IMR-90 (cell line): ENCODE results near the gene DARS1. TPM values are rescaled to one million over a fixed set of nuclear protein-coding genes. Genes with fewer than 3 reads are reported as not detected.

Experiments
- ATAC-seq: fragments of 200-7000 bp; cut with Tn5 transposase; 2 replicates; pipeline ENCODE4 v1.9.1; 2020; ENCODE audit warnings: low read depth, mild to moderate bottlenecking, moderate library complexity
- BruUV-seq: library from RNA; stranded (reverse); fragments of 400-500 nt; replicated peaks from 2 replicates; lab custom pipeline; 2021; lab: Mats Ljungman, UMichigan
- CTCF ChIA-PET: fragments of 300-600 bp; formaldehyde crosslinking; extraction: SDS; loops from one replicate; lab custom pipeline; 2021; ENCODE audit warnings: antibody characterized with exemption; lab: Yijun Ruan, JAX
- POLR2A ChIA-PET: fragments of 300-600 bp; sonication (Branson Sonifier 250); formaldehyde crosslinking; loops from one replicate; lab custom pipeline; 2022; ENCODE audit warnings: antibody characterized with exemption; ENCODE audit not compliant: unreplicated experiment; lab: Charles Lee
- DNase-seq: peaks from one replicate; pipeline ENCODE4 v3.0.0; 2013
- H2AFZ ChIP-seq: replicated peaks from 2 replicates; pipeline ENCODE3; 2013; ENCODE audit warnings: low read length, mild to moderate bottlenecking; ENCODE audit not compliant: poor library complexity
- H2AK5ac ChIP-seq: 2 replicates; pipeline ENCODE4 v1.6.1; 2013; ENCODE audit warnings: low read depth, low read length, inconsistent platforms
- H2AK9ac ChIP-seq: replicated peaks from 2 replicates; pipeline ENCODE3; 2013; ENCODE audit warnings: mild to moderate bottlenecking, low read depth, low read length, moderate library complexity; ENCODE audit not compliant: poor library complexity
- H2BK120ac ChIP-seq: 2 replicates; pipeline ENCODE4 v1.6.1; 2013; ENCODE audit warnings: low read depth, low read length, inconsistent platforms
- H2BK15ac ChIP-seq: 3 replicates; pipeline ENCODE4 v1.6.1; 2013; ENCODE audit warnings: low read depth, low read length, inconsistent platforms
- H2BK20ac ChIP-seq: 2 replicates; pipeline ENCODE4 v1.6.1; 2013; ENCODE audit warnings: low read depth, mild to moderate bottlenecking, inconsistent platforms, low read length, moderate library complexity
- H2BK5ac ChIP-seq: 2 replicates; pipeline ENCODE4 v1.6.1; 2013; ENCODE audit warnings: mild to moderate bottlenecking, low read depth, low read length, inconsistent platforms; ENCODE audit not compliant: poor library complexity, severe bottlenecking
- H3K14ac ChIP-seq: replicated peaks from 2 replicates; pipeline ENCODE4 v1.6.1; 2013; ENCODE audit warnings: low read depth, low read length, inconsistent platforms
- H3K18ac ChIP-seq: 2 replicates; pipeline ENCODE4 v1.6.1; 2013; ENCODE audit warnings: low read depth, low read length, control low read depth
- H3K23ac ChIP-seq: 2 replicates; pipeline ENCODE4 v1.6.1; 2013; ENCODE audit warnings: low read depth, low read length, inconsistent platforms
- H3K27ac ChIP-seq: 2 replicates; pipeline ENCODE4 v1.5.1; 2013; ENCODE audit warnings: mild to moderate bottlenecking, control low read depth, low read length; ENCODE audit not compliant: insufficient read depth
- H3K27me3 ChIP-seq: 2 replicates; pipeline ENCODE4 v1.6.1; 2013; ENCODE audit warnings: low read length; ENCODE audit not compliant: control insufficient read depth, insufficient read depth
- H3K36me3 ChIP-seq: 2 replicates; pipeline ENCODE4 v1.6.1; 2013; ENCODE audit warnings: low read length, mixed read lengths; ENCODE audit not compliant: control insufficient read depth, insufficient read depth
- H3K4ac ChIP-seq: 2 replicates; pipeline ENCODE4 v1.6.1; 2013; ENCODE audit warnings: low read depth, low read length, inconsistent platforms
- H3K4me1 ChIP-seq: 2 replicates; pipeline ENCODE4 v1.6.1; 2013; ENCODE audit warnings: low read length, mixed read lengths; ENCODE audit not compliant: control insufficient read depth, insufficient read depth
- H3K4me2 ChIP-seq: 2 replicates; pipeline ENCODE4 v1.6.1; 2013; ENCODE audit warnings: low read depth, mild to moderate bottlenecking, control low read depth, low read length, moderate library complexity
- H3K4me3 ChIP-seq: 2 replicates; pipeline ENCODE4 v1.5.1; 2013; ENCODE audit warnings: low read depth, mild to moderate bottlenecking, control low read depth, low read length, moderate library complexity; ENCODE audit not compliant: insufficient read depth
- H3K56ac ChIP-seq: 2 replicates; pipeline ENCODE4 v1.6.1; 2013; ENCODE audit warnings: low read length, inconsistent platforms; ENCODE audit not compliant: insufficient read depth; ENCODE audit errors: extremely low read depth
- H3K79me1 ChIP-seq, 2 experiments: 2 replicates each; pipeline ENCODE4 v1.6.1; 2013; ENCODE audit warnings: low read length in 2 of 2, inconsistent platforms in 1 of 2, low read depth in 1 of 2
- H3K9ac ChIP-seq: 2 replicates; pipeline ENCODE4 v1.6.1; 2013; ENCODE audit warnings: low read depth, low read length, control low read depth
- H3K9me1 ChIP-seq: 2 replicates; pipeline ENCODE4 v1.6.1; 2013; ENCODE audit warnings: low read length, inconsistent platforms; ENCODE audit not compliant: insufficient read depth
- H3K9me3 ChIP-seq: 2 replicates; pipeline ENCODE4 v1.6.1; 2013; ENCODE audit warnings: low read length; ENCODE audit not compliant: control insufficient read depth, insufficient read depth
- H4K20me1 ChIP-seq: 2 replicates; pipeline ENCODE4 v1.6.1; 2013; ENCODE audit warnings: low read length, inconsistent platforms; ENCODE audit not compliant: insufficient read depth
- H4K5ac ChIP-seq: 2 replicates; pipeline ENCODE4 v1.6.1; 2013; ENCODE audit warnings: mild to moderate bottlenecking, low read depth, low read length, control low read depth
- H4K8ac ChIP-seq, 2 experiments: 2 replicates each; pipeline ENCODE4 v1.6.1; 2013; ENCODE audit warnings: low read depth in 2 of 2, low read length in 2 of 2, control low read depth in 1 of 2, inconsistent platforms in 1 of 2
- H4K91ac ChIP-seq: 2 replicates; pipeline ENCODE4 v1.6.1; 2013; ENCODE audit warnings: low read depth, low read length, inconsistent platforms; ENCODE audit not compliant: insufficient read depth
- BHLHE40 ChIP-seq: fragments of 150-350 bp; IDR thresholded peaks from 2 replicates; pipeline ENCODE4 v1.6.1; 2016; ENCODE audit warnings: mild to moderate bottlenecking, low read depth, low read length
- CEBPB ChIP-seq: IDR thresholded peaks from 2 replicates; pipeline ENCODE4 v1.6.1; 2012; ENCODE audit warnings: low read depth, low read length, improper control_type of control experiment
- CHD1 ChIP-seq: IDR thresholded peaks from 2 replicates; pipeline ENCODE4 v1.6.1; 2012; ENCODE audit warnings: low read depth, low read length, improper control_type of control experiment
- FOS ChIP-seq: fragments of 150-350 bp; IDR thresholded peaks from 2 replicates; pipeline ENCODE4 v1.6.1; 2016; ENCODE audit warnings: low read depth, low read length
- MAFK ChIP-seq: IDR thresholded peaks from 2 replicates; pipeline ENCODE4 v1.6.1; 2012; ENCODE audit warnings: low read depth, low read length, improper control_type of control experiment
- MAZ ChIP-seq: IDR thresholded peaks from 2 replicates; pipeline ENCODE4 v1.6.1; 2012; ENCODE audit warnings: low read depth, mild to moderate bottlenecking, low read length, improper control_type of control experiment, moderate library complexity, borderline replicate concordance
- MXI1 ChIP-seq: IDR thresholded peaks from 2 replicates; pipeline ENCODE4 v1.6.1; 2012; ENCODE audit warnings: low read depth, mild to moderate bottlenecking, low read length, moderate library complexity, borderline replicate concordance
- NFE2L2 ChIP-seq: fragments of 150-350 bp; IDR thresholded peaks from 2 replicates; pipeline ENCODE4 v1.6.1; 2016; ENCODE audit warnings: low read depth, mild to moderate bottlenecking, low read length
- POLR2A ChIP-seq: IDR thresholded peaks from 2 replicates; pipeline ENCODE4 v1.6.1; 2012; ENCODE audit warnings: mild to moderate bottlenecking, low read depth, low read length
- RAD21 ChIP-seq: IDR thresholded peaks from 2 replicates; pipeline ENCODE4 v1.6.1; 2012; ENCODE audit warnings: low read length, improper control_type of control experiment
- RFX5 ChIP-seq: IDR thresholded peaks from 2 replicates; pipeline ENCODE4 v1.8.0; 2012; ENCODE audit warnings: low read depth, mild to moderate bottlenecking, low read length, moderate library complexity
- SMC3 ChIP-seq: fragments of 150-350 bp; IDR thresholded peaks from 2 replicates; pipeline ENCODE4 v1.6.1; 2016; ENCODE audit warnings: low read depth, mild to moderate bottlenecking, antibody characterized with exemption, low read length, moderate library complexity
- whole genome bisulfite sequencing, 2 experiments: methylation state at CpG; one replicate each; pipeline versions ENCODE4 v1.1.5 to v1.1.7; 2013; ENCODE audit warnings: missing lambda C conversion rate in 2 of 2; ENCODE audit not compliant: insufficient read length in 1 of 2; ENCODE audit errors: extremely low coverage in 2 of 2; 5-methylcytosine and 5-hydroxymethylcytosine counted together
- dilution Hi-C: fragments of 300-500 bp; cut with HindIII; formaldehyde crosslinking; loops from one replicate; pipeline ENCODE4 v1.14.3; 2018; ENCODE audit warnings: low sequenced_read_pairs; ENCODE audit not compliant: unreplicated experiment
- in situ Hi-C: fragments of 300-500 bp; cut with MboI; formaldehyde crosslinking; loops from 3 replicates; pipeline ENCODE4 v1.14.3; 2019; ENCODE audit warnings: low sequenced_read_pairs, inconsistent platforms, mixed read lengths
- intact Hi-C: fragments of 100-400 bp; cut with micrococcal nuclease; formaldehyde crosslinking; loops from 2 replicates; pipeline ENCODE4 v1.10.0; 2022
- polyA plus RNA-seq, 3 experiments: library from polyadenylated mRNA; depleted of rRNA; stranded (reverse); fragments of >200 nt; gene quantifications; 2 replicates each; pipeline ENCODE4 v1.2.3, GENCODE V29; 2012; ENCODE audit warnings: low replicate concordance in 1 of 3
- total RNA-seq: library from RNA; depleted of rRNA; stranded (reverse); fragments of >200 nt; gene quantifications from 2 replicates; pipeline ENCODE4 v1.2.3, GENCODE V29; 2012
- TF ChIP-seq, protein P1 (sequence below): fragments of 150-350 bp; IDR thresholded peaks from 2 replicates; pipeline ENCODE4 v1.6.1; 2017; ENCODE audit warnings: mild to moderate bottlenecking, antibody characterized with exemption, low read length, low read depth
- TF ChIP-seq, protein P2 (sequence below): conservative IDR thresholded peaks from 2 replicates; pipeline ENCODE4 v1.5.1; 2012; ENCODE audit warnings: mild to moderate bottlenecking, low read depth, low read length, improper control_type of control experiment
- TF ChIP-seq, protein P3 (sequence below): fragments of 150-350 bp; IDR thresholded peaks from 2 replicates; pipeline ENCODE4 v1.6.1; 2016; ENCODE audit warnings: low read depth, mild to moderate bottlenecking, low read length, moderate library complexity, borderline replicate concordance

The DARS1 gene
- total and polyA plus RNA-seq, 2 of the 4 experiments (the other 2 are of a cell fraction) = 56.5 to 66.5 TPM

DNA sequence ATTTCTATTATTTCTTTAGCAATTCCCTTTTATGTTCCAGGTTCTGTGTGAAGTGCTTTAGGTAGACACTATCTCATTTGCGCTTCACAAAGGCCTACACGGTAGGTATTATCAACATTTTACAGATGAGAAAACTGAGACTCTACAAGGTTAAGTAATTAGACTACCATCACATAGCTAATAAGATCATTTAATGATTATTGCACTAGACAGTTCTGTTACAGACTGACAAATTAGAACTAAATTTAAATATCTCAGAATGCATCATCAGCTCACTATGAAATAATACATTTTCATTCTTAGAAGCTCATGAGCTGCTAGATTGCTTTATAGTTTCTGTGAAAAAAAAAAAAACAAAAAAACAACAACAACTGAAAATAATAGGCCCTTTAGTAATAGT, 37.9 kb downstream of the DARS1 start:
- Histone ChIP-seq H3K9ac (no peak overlapping the region), H3K18ac (no peak overlapping the region), H4K5ac (no peak overlapping the region), H2AK9ac (no peak overlapping the region), H3K79me1 (peaks cover 28 to 35% of the 10 kb centered on the region in 2 experiments), H3K4ac (no peak overlapping the region), H4K8ac (no peak overlapping the region), H2AK5ac (no peak overlapping the region), H3K56ac (no peak overlapping the region), H2AFZ (no peak overlapping the region), H3K23ac (no peak overlapping the region), H3K14ac (no peak overlapping the region), H3K9me1 (peaks cover 7% of the 10 kb centered on the region; the same call in 1 of the 2 replicates), H4K91ac (no peak overlapping the region), H3K27me3 (no peaks in the 10 kb centered on the region), H3K9me3 (no peaks in the 10 kb centered on the region), H3K36me3 (peaks cover 8% of the 10 kb centered on the region), H4K20me1 (peaks cover 13% of the 10 kb centered on the region; the same call in 1 of the 2 replicates), H2BK20ac (no peak overlapping the region), H3K27ac (no peak overlapping the region), H3K4me3 (no peak overlapping the region), H2BK15ac (no peak overlapping the region), H3K4me2 (no peak overlapping the region), H3K4me1 (no peaks in the 10 kb centered on the region), H2BK120ac (no peak overlapping the region), H2BK5ac (no peak overlapping the region)
- dilution Hi-C loops (no loop called here), intact Hi-C loops (no loop called here), in situ Hi-C loops (no loop called here)
- CTCF ChIA-PET = no interaction called here
- ATAC-seq = no peak
- POLR2A ChIA-PET = no interaction called here
- no peak for DNase-seq
- TF ChIP-seq RAD21 (no peak), CHD1 (no peak), SMC3 (no peak), MAFK (no peak), CEBPB (no peak), MXI1 (no peak), NFE2L2 (no peak), MAZ (no peak), FOS (no peak), POLR2A (no peak), BHLHE40 (no peak), RFX5 (no peak)
- TF ChIP-seq, protein P1, sequence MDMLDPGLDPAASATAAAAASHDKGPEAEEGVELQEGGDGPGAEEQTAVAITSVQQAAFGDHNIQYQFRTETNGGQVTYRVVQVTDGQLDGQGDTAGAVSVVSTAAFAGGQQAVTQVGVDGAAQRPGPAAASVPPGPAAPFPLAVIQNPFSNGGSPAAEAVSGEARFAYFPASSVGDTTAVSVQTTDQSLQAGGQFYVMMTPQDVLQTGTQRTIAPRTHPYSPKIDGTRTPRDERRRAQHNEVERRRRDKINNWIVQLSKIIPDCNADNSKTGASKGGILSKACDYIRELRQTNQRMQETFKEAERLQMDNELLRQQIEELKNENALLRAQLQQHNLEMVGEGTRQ = no peak
- TF ChIP-seq, protein P2, sequence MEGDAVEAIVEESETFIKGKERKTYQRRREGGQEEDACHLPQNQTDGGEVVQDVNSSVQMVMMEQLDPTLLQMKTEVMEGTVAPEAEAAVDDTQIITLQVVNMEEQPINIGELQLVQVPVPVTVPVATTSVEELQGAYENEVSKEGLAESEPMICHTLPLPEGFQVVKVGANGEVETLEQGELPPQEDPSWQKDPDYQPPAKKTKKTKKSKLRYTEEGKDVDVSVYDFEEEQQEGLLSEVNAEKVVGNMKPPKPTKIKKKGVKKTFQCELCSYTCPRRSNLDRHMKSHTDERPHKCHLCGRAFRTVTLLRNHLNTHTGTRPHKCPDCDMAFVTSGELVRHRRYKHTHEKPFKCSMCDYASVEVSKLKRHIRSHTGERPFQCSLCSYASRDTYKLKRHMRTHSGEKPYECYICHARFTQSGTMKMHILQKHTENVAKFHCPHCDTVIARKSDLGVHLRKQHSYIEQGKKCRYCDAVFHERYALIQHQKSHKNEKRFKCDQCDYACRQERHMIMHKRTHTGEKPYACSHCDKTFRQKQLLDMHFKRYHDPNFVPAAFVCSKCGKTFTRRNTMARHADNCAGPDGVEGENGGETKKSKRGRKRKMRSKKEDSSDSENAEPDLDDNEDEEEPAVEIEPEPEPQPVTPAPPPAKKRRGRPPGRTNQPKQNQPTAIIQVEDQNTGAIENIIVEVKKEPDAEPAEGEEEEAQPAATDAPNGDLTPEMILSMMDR = no peak
- TF ChIP-seq, protein P3, sequence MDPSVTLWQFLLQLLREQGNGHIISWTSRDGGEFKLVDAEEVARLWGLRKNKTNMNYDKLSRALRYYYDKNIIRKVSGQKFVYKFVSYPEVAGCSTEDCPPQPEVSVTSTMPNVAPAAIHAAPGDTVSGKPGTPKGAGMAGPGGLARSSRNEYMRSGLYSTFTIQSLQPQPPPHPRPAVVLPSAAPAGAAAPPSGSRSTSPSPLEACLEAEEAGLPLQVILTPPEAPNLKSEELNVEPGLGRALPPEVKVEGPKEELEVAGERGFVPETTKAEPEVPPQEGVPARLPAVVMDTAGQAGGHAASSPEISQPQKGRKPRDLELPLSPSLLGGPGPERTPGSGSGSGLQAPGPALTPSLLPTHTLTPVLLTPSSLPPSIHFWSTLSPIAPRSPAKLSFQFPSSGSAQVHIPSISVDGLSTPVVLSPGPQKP = no peak
- WGBS, 2 experiments = no CpG with 5 or more reads among the region's 2 CpGs
- BruUV-seq = no TSS peak
